Activated naive CD8-positive, alpha-beta T cell (primary cell): ENCODE measurements around the gene MALL.
"Not testable (repeated sequence)": the region's sequence is repeated elsewhere in the genome, so short reads cannot be mapped to it uniquely, and the experiment has no call there.

Source experiments
- H3K27ac Mint-ChIP-seq: one replicate; pipeline ENCODE4 v1.8.0; 2021; ENCODE audit warnings: mixed read lengths
- H3K27me3 Mint-ChIP-seq: one replicate; pipeline ENCODE4 v1.8.0; 2021; ENCODE audit warnings: mixed read lengths
- H3K36me3 Mint-ChIP-seq: one replicate; pipeline ENCODE4 v1.8.0; 2021; ENCODE audit warnings: mixed read lengths
- H3K4me1 Mint-ChIP-seq: one replicate; pipeline ENCODE4 v1.8.0; 2021; ENCODE audit warnings: low read depth, mixed read lengths
- H3K4me3 Mint-ChIP-seq: one replicate; pipeline ENCODE4 v1.8.0; 2021; ENCODE audit warnings: mild to moderate bottlenecking, mixed read lengths
- H3K9me3 Mint-ChIP-seq: one replicate; pipeline ENCODE4 v1.8.0; 2021; ENCODE audit warnings: low read depth, mixed read lengths

MALL gene

DNA sequence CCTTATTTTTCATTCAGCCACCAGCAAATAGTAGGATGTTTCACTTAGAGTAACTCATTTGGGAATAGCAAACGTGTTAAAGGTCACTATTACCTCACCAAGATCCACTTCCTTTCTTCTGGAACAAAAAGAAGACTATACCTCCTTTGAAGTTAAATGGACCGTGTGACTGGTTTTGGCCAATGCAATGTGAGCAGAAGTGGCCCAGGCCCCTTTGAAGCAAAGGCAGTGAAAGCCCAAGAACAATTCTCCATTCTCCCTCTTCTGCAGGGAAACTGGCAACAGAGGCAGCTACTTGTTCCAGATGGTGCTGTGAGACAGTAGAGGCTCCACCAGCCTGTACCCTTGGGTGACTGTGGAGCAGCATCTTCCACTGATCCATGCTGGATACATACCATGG is 11.3 kb upstream of the MALL start:
- no peak overlapping the region for H3K27ac Mint-ChIP-seq
- peaks cover 2% of the 10 kb centered on the region for H3K27me3 Mint-ChIP-seq
- no peaks in the 10 kb centered on the region for H3K9me3 Mint-ChIP-seq
- no peaks in the 10 kb centered on the region for H3K4me1 Mint-ChIP-seq
- H3K36me3 Mint-ChIP-seq: peaks cover 10% of the 10 kb centered on the region
- no peak overlapping the region for H3K4me3 Mint-ChIP-seq

DNA sequence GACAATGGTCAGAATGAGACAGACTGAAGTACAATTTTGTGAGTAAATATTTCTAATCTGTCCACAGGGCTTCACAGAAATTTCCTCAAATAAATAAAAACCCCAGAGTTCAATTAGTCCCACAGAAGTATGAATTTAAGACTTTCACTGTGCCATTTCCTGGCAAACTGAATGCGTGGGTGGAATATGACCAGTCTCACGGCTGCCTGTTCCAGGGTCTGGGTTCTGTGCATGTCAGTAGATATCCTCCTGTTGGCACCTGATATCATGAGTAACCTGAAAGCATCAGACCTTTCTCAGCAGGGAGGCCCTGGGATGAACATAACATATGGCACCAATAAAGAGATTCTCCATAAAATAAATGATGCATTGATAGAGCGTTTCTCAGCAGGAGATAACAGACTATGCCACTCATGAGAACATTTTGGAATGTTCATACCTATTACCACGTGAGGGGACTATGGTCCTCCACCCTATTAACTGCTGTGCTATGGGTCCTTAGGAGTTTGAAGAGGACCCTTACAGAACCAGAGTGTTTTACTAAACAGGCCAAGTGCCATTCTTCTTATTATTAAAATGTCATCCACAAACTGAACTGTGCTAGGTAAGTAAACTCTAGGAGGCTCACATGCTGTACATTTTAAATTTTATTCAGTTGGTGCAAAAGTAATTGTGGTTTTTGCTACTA is 10.6 kb upstream of the MALL start:
- no peak overlapping the region for H3K4me3 Mint-ChIP-seq
- no peaks in the 10 kb centered on the region for H3K4me1 Mint-ChIP-seq
- H3K36me3 Mint-ChIP-seq: peaks cover 6% of the 10 kb centered on the region
- H3K9me3 Mint-ChIP-seq: no peaks in the 10 kb centered on the region
- no peak overlapping the region for H3K27ac Mint-ChIP-seq
- H3K27me3 Mint-ChIP-seq: peaks cover 2% of the 10 kb centered on the region

DNA sequence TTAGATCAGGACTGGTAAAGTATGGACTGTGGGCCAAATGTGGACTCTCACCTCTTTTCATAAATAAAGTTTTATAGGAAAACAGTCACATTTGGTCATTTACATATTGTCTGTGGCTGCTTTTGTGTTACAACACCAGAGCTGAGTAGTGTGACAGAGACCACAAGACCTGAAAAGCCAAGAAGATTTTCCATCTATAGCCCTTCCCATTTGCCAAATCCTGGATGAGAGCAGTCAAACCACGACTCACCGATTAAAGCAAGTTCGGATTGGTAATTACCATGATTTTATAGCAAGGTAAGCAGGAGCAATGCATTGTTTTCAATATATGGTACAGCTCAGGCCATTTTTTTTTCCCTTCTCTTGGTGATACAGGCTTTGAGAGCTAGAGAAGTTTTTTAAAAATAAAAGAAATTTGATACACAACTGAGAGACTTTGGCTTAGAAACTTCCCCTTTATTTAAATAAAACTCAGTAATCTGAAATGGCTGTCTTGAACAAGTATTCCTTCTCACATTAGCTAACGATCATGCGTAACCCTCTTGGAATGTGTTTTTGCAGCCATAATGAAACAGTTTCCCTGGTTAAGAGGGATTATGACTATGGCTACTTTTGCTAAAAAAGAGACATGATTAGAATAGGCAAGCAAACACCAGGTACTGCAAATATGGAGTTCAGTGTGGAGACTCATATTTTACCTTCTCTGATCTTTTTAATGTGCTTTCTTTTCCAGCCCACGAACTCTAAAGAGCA is 9.5 kb upstream of the MALL start:
- Mint-ChIP-seq H3K9me3 (no peaks in the 10 kb centered on the region), H3K27ac (no peak overlapping the region), H3K36me3 (no peaks in the 10 kb centered on the region), H3K27me3 (peaks cover 4% of the 10 kb centered on the region), H3K4me1 (no peaks in the 10 kb centered on the region), H3K4me3 (no peak overlapping the region)

DNA sequence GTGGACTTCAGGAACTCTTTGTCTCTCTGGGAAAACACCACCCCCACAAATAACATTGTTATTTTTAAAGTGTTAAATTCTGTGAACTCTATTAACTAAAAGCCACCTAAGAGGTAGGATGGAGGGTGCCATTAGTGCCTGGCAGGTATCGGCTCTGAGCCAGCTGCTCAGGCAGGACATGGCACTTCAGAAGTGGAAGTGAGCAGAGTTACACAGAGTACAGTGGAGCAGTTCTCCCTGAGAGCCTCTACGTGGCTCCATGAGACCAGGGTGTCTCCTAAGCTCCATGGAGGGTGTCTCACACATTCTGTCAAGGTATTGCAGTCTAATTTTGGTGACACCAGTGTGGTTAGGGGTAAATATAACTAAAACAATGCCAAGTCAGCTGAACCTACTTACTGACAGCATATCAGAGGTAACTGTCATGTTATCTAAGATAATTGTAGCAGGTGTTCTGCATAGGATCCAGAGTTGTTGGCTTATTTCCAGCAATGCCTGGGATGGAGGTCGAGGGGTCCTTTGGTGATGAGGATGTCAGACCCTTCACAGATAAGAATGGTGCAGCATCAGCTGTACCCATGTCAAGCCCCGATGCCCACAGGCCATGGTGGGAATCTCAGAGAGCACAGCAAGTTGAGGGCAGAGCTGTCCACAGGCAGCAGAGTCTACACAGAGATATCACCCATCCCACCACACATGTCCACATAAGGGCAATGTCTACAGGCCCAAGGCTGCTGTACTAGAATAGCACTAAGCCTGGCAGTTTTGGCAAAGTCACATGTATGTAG is 8.6 kb upstream of the MALL start:
- Mint-ChIP-seq H3K36me3 (no peaks in the 10 kb centered on the region), H3K4me3 (no peak overlapping the region), H3K4me1 (no peaks in the 10 kb centered on the region), H3K9me3 (no peaks in the 10 kb centered on the region), H3K27me3 (peaks cover 4% of the 10 kb centered on the region), H3K27ac (no peak overlapping the region)

DNA sequence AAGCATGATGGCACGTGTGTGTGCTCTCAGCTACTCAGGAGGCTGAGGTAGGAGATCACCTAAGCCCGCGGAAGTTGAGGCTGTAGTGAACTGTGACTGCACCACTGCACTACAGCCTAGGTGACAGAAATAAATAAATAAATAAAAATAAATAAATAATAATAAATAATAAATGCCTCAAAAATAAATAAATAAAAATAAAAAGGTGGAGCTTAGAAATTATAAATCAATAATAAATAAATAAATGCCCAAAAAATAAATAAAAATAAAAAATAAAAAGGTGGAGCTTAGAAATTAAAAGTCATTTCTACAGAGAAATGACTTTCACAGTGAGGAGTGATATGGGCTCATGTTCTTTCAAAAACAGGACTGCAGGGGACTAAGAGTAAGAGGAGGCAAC is 6.0 kb upstream of the MALL start:
- H3K36me3 Mint-ChIP-seq: no peaks in the 10 kb centered on the region
- no peaks in the 10 kb centered on the region for H3K9me3 Mint-ChIP-seq
- no peaks in the 10 kb centered on the region for H3K4me1 Mint-ChIP-seq
- H3K27ac Mint-ChIP-seq: no peak overlapping the region
- no peak overlapping the region for H3K4me3 Mint-ChIP-seq
- H3K27me3 Mint-ChIP-seq: peaks cover 14% of the 10 kb centered on the region

DNA sequence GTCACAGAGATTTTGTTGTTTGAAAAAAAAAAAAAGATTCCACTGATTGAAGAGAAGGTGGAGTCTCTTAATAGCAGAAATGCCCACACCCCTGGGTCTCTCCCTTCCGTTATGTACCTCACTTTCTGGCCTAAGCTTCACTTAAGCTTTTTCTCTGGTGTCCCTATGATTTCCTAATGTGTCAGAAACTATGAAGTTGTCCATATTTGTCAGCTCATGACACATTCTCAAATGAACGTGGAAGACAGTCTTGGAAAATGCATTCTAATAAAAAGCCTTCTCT is 5.4 kb upstream of the MALL start:
- Mint-ChIP-seq H3K4me3 (no peak overlapping the region), H3K9me3 (no peaks in the 10 kb centered on the region), H3K4me1 (no peaks in the 10 kb centered on the region), H3K27me3 (peaks cover 18% of the 10 kb centered on the region), H3K27ac (no peak overlapping the region), H3K36me3 (no peaks in the 10 kb centered on the region)

DNA sequence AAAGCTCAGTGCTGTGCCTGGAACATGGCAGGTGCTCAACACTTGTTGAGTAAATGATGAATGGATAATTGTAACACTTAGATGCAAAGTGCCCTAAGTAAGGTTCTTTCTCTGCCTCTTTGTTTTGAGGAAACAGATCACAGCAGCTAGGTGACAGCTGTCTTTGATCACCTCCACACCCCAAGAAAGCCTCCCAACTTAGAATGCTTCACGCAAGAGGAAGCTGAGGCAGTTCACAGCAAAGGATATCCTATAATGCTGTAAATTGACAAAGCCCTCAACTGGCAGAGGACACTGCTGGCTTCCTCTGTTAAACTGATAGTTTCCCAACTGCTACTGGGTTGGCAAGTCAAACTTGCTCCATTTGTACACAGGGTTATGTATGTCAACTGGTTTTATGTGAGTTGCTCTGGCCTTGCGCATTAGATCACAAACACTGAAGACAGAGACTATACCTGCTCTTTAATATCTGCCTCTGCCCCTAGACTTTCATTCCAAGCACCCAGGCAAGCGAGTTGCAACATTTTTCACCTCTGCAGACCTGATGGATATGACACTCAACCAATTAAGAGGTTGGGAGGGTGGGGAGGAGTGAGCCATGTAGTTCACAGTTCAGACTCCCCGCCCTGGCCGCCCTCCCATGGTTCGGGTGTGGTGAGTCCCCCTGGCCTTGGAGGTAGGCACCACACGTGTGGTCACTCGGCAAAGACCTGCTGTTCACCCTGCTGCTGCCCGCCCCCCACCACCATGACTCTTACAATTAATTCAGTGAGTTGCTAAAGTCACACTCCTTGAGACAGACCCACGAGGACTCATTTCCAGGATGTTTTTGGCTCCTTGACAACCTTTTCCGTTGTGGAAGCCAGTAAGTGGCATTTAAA is 4.8 kb upstream of the MALL start:
- no peaks in the 10 kb centered on the region for H3K9me3 Mint-ChIP-seq
- no peaks in the 10 kb centered on the region for H3K4me1 Mint-ChIP-seq
- no peak overlapping the region for H3K27ac Mint-ChIP-seq
- no peak overlapping the region for H3K4me3 Mint-ChIP-seq
- H3K36me3 Mint-ChIP-seq: no peaks in the 10 kb centered on the region
- peaks cover 18% of the 10 kb centered on the region for H3K27me3 Mint-ChIP-seq

DNA sequence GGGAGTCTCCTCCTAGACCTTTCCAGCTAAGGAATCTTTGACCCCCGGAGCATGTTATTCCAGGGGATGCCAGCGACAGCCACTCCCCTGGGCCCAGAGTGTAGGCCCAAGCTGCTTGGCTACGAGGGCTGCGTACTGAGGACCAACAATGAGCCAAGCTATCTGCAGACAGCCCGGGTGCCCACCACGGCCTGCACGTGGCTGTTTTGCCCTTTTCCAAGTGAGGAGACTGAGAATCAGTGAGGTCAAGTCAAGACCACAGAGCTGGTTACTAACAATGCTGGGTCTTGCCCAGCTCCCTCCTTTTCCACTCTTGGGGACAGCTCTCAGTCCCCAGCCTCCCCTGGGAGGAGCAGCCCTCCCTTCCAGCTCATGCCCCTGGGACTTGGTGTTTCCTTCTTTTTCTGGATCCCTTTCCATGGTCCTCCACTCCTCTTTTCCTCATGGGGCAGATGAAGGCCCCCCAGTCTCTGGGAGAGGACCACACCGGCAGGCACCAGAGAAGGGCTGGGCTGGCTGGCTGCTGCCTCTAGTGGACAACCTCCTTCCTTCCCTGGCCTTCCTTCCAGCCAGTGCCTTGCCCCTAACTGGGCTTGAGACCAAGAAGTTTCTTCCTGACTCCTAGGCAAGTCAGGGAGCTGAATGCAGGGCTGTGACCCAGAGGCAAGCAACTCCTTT is 550 bp upstream of the MALL start:
- no peaks in the 10 kb centered on the region for H3K36me3 Mint-ChIP-seq
- H3K27me3 Mint-ChIP-seq: peaks cover 33% of the 10 kb centered on the region
- no peaks in the 10 kb centered on the region for H3K4me1 Mint-ChIP-seq
- H3K4me3 Mint-ChIP-seq: no peak overlapping the region
- H3K9me3 Mint-ChIP-seq: no peaks in the 10 kb centered on the region
- H3K27ac Mint-ChIP-seq: no peak overlapping the region

DNA sequence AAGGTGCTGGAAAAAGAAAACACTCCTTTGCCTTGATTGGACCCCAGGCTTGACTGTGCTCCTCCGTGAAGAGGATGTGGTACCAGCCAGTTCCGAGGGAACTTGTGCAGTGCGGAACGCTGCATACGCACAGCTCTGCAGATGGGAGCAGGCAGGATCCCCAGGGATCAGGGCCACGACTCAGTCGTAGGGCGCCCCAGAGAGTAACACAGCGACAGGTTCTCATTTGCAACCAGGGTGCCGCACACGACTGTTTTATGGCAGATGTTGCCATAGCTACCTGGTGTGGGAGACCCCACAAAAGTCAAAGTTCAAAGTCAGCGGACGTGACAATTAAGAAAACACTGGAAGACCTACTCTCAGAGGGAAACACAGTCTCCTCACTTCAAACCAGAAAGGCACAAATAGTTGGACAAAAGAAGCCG is 779 bp downstream of the MALL start:
- Mint-ChIP-seq H3K4me3 (no peak overlapping the region), H3K27ac (no peak overlapping the region), H3K27me3 (peaks cover 33% of the 10 kb centered on the region), H3K36me3 (no peaks in the 10 kb centered on the region), H3K9me3 (no peaks in the 10 kb centered on the region), H3K4me1 (peaks cover 5% of the 10 kb centered on the region)

DNA sequence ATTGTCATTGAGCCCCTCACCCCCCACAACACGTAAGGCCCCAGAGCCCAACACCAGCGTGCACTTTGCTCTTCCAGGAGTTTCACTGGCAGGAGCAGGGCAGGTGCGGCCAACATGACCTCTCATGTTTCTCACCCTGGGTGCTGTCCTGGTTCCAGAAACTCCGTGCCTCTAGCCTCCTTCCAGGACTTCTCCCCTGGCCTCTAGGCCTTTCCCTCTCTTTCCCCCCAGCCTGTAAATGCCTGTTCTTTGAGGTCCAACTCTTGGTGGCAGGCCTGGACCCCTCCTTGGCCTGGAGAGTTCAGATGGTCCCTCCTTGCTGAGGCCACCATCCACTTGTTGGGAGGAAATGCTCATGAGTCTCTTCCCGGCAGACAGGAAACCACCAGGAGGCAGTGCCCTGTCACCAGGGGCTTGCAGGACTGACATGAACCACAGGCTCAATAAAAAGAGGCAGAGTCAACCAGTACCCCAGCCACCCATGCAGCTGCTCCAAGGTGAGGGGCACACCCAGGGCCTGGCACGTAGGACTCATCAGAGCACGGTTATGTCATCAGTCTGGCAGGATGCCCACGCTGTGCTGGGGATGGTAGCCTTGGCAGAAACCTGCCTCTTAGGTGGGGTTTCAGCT is 1.5 kb downstream of the MALL start:
- Mint-ChIP-seq H3K27me3 (peaks cover 33% of the 10 kb centered on the region), H3K27ac (no peak overlapping the region), H3K4me1 (peaks cover 5% of the 10 kb centered on the region), H3K36me3 (no peaks in the 10 kb centered on the region), H3K4me3 (no peak overlapping the region), H3K9me3 (no peaks in the 10 kb centered on the region)

DNA sequence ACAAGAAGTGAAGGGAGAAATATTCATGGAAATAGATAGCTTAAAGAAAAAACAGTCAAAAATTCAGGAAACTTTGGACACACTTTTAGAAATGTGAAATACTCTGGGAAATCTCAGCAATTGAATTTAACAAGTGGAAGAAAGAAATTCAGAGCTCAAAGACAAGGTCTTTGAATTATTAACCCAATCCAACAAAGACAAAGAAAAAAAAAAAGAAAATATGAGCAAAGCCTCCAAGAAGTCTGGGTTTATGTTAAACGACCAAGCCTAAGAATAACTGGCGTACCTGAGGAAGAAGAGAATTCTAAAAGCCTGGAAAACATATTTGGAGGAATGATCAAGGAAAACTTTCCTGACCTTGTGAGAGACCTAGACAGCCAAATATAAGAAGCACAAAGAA is 7.3 kb downstream of the MALL start:
- H3K36me3 Mint-ChIP-seq, H3K9me3 Mint-ChIP-seq, H3K27ac Mint-ChIP-seq, H3K4me1 Mint-ChIP-seq, H3K4me3 Mint-ChIP-seq: not testable (repeated sequence)
- peaks cover 26% of the 10 kb centered on the region for H3K27me3 Mint-ChIP-seq

DNA sequence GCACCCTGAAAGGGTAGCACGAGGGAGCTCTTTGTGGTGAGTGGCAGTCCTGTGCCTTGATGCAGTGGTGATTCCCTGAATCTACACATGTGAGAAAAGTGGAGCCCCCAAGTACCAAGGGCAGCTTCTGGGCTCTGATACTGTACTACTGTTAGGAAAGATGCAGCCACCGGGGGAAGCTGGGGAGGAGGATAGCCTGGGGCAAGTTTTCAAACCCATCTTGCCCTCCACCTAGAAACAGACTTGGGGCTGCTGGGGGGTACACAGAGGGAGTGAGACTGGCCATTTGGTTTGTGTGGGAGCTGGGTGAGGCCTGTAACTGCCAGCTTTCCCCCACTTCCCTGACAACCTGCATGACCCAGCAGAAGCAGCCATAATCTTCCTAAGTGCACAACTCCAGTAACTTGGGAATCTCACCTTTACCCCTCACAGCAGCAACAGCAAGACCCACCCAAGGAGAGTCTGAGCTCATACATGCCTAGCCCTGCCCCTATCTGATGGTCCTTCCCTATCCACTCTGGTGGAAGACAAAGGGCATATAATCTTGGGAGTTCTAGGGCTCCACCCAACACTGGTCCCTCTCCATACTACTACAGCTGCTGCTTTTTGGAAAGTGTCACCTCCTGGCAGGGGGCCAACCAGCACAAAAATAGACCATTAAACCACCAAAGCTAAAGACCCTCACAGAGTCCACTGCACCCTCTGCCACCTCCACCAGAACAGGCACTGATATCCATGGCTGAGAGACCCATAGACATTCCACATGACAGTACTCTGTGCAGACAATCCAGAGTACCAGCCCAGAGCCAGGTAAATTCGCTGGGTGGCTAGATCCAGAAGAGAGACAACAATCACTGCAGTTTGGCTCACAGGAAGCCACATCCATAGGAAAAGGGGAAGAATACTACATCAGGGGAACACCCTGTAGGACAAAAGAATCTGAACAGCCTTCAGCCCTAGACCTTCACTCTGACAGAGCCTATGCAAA is 8.2 kb downstream of the MALL start:
- H3K27ac Mint-ChIP-seq: no peak overlapping the region
- H3K36me3 Mint-ChIP-seq: no peaks in the 10 kb centered on the region
- no peak overlapping the region for H3K4me3 Mint-ChIP-seq
- H3K27me3 Mint-ChIP-seq: peaks cover 29% of the 10 kb centered on the region
- H3K4me1 Mint-ChIP-seq: peaks cover 5% of the 10 kb centered on the region
- H3K9me3 Mint-ChIP-seq: no peaks in the 10 kb centered on the region

DNA sequence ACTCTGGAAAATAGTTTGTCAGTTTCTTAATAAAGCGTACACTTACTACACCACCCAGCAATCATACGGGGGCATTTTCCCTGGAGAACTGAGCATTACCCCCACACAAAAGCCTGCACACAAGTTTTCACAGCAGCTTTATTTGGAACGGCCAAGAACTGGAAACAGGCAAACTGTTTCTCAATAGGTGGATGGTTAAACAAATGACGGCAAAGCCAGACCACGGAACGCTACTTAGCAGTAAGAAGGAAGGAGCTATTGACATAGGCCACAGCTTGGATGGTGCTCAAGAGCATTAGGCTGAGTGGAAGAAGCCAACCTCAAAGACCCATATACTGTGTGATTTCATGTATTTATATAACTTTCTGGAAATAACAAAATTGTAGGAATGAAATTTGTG is 9.0 kb downstream of the MALL start:
- peaks cover 8% of the 10 kb centered on the region for H3K4me1 Mint-ChIP-seq
- H3K9me3 Mint-ChIP-seq: no peaks in the 10 kb centered on the region
- peaks cover 27% of the 10 kb centered on the region for H3K27me3 Mint-ChIP-seq
- no peak overlapping the region for H3K4me3 Mint-ChIP-seq
- H3K36me3 Mint-ChIP-seq: no peaks in the 10 kb centered on the region
- H3K27ac Mint-ChIP-seq: no peak overlapping the region
